Activated CD4-positive, alpha-beta T cell treated with anti-CD3 and anti-CD28 coated beads for 36 hours (primary cell): Measurements from ENCODE around the gene ASPSCR1. TPM values are rescaled to one million over a fixed set of nuclear protein-coding genes. Genes with fewer than 3 reads are reported as not detected.

Experiments
- ATAC-seq: fragments of 200-7000 bp; cut with Tn5 transposase; one replicate; pipeline ENCODE4 v1.10.0; 2021; ENCODE audit warnings: mild to moderate bottlenecking, moderate library complexity
- CTCF ChIA-PET: fragments of 350-600 bp; sonication (Branson Sonifier 250); formaldehyde crosslinking; loops from one replicate; lab custom pipeline; 2021; ENCODE audit warnings: antibody characterized with exemption; lab: Charles Lee
- POLR2A ChIA-PET: fragments of 350-600 bp; sonication (Branson Sonifier 250); formaldehyde crosslinking; loops from one replicate; lab custom pipeline; 2021; ENCODE audit warnings: antibody characterized with exemption, inconsistent platforms; lab: Charles Lee
- DNase-seq: peaks from one replicate; pipeline ENCODE4 v3.0.0-alpha.2; 2020
- H3K27ac Mint-ChIP-seq: one replicate; pipeline ENCODE4 v1.8.0; 2021; ENCODE audit warnings: mixed read lengths
- H3K27me3 Mint-ChIP-seq: one replicate; pipeline ENCODE4 v1.8.0; 2021; ENCODE audit warnings: mixed read lengths
- H3K36me3 Mint-ChIP-seq: one replicate; pipeline ENCODE4 v1.8.0; 2021; ENCODE audit warnings: low read depth, mixed read lengths
- H3K4me1 Mint-ChIP-seq: one replicate; pipeline ENCODE4 v1.8.0; 2021; ENCODE audit warnings: mixed read lengths
- H3K4me3 Mint-ChIP-seq: one replicate; pipeline ENCODE4 v1.8.0; 2021; ENCODE audit warnings: mild to moderate bottlenecking, moderate library complexity, mixed read lengths
- H3K9me3 Mint-ChIP-seq: one replicate; pipeline ENCODE4 v1.8.0; 2021; ENCODE audit warnings: low read depth, mixed read lengths
- intact Hi-C, 2 experiments: fragments of 100-400 bp; cut with DNase I in 1 of 2; cut with micrococcal nuclease in 1 of 2; formaldehyde crosslinking; loops; one replicate each; pipeline versions ENCODE4 v1.14.2 to v1.15.1; 2022 to 2024; cut with DNase I, micrococcal nuclease
- total RNA-seq, 2 experiments: library from RNA; stranded (reverse); gene quantifications; one replicate each; pipeline ENCODE4 v1.2.3, GENCODE V29; 2021

ASPSCR1 gene
- total RNA-seq, 2 experiments from 2014 or later, result 23.3 to 26.5 TPM

DNA sequence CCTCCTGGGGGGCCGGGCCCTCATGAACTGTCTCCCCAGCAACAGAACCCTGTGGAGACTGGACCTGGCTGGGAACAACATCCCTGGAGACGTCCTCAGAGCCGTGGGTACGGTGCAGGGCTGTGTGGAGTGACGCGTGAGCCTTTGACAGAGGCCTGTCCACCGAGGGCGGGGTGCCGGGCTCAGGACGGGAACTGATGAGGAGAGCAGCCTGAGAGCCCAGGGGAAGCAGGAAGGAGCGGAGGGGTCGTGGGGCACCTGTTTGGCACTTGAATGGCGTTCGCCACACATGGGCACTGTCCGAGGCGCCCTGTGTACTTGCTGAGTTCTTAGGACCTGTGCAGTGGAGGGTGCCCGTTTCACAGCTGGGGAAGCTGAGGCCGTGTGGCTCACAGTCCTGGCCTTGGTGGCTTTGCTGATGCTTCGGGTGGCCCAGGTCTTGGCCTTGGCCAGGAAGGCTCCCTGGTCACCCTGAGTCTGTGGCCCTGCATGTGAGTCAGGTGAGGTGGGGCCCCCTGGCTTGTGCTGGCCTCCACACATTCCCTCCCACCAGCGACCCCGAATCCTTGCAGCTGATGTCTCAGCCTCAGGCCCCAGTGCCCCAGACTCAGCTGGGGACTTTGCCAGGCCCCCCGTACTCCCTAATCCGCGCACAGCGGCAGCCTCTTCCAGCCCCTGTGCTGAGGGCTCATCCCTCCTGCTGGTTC, 48.1 kb downstream of the ASPSCR1 start:
- H3K4me1 Mint-ChIP-seq, result peaks cover 17% of the 10 kb centered on the region
- intact Hi-C loops, result no loop called here
- POLR2A ChIA-PET, result interaction anchor here (0.8 to 1.0 kb wide), 2 partner anchors 9 to 73 kb away, joined by 3 read pairs; no protein-coding TSS in a partner anchor

DNA sequence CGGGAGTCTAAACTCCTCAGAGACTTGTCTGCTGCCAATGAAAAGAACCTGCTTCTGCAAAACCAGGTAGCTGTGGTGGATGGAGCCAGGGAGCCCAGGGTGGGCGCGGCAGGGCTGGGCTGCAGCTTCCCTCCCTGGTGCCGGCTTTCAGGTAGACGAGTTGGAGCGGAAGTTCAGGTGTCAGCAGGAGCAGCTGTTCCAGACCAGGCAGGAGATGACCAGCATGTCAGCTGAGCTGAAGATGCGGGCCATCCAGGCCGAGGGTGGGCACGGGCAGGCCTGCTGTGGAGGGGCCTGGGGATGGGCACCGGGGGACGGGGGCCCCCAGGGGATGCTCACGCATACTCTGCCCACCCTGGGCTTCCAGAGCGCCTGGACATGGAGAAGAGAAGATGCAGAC, 50.8 kb downstream of the ASPSCR1 start:
- ATAC-seq (no peak), DNase-seq (no peak)
- intact Hi-C loops, result no loop called here
- no peak overlapping the region for H3K27ac Mint-ChIP-seq
- H3K36me3 Mint-ChIP-seq, result peaks cover 4% of the 10 kb centered on the region
- POLR2A ChIA-PET, result no interaction called here
- H3K4me3 Mint-ChIP-seq, result no peak overlapping the region
- H3K9me3 Mint-ChIP-seq, result no peaks in the 10 kb centered on the region
- CTCF ChIA-PET, result interaction anchor here (0.9 to 1.0 kb wide), 2 partner anchors 9 to 10 kb away, joined by 3 to 5 read pairs; partner anchors contain the start of gene DCXR
- H3K27me3 Mint-ChIP-seq, result no peaks in the 10 kb centered on the region
- H3K4me1 Mint-ChIP-seq, result peaks cover 11% of the 10 kb centered on the region

More for the DNA sequence above, 48.1 kb downstream of the ASPSCR1 start:
- Mint-ChIP-seq H3K36me3 (peaks cover 4% of the 10 kb centered on the region), H3K9me3 (no peaks in the 10 kb centered on the region), H3K4me3 (no peak overlapping the region), H3K27ac (no peak overlapping the region), H3K27me3 (no peaks in the 10 kb centered on the region)
- ATAC-seq, result no peak
- CTCF ChIA-PET, result interaction anchor here (0.8 kb wide), 1 partner anchor 12 kb away, joined by 3 read pairs; the partner anchor contains the start of gene DCXR
- DNase-seq, result no peak

DNA sequence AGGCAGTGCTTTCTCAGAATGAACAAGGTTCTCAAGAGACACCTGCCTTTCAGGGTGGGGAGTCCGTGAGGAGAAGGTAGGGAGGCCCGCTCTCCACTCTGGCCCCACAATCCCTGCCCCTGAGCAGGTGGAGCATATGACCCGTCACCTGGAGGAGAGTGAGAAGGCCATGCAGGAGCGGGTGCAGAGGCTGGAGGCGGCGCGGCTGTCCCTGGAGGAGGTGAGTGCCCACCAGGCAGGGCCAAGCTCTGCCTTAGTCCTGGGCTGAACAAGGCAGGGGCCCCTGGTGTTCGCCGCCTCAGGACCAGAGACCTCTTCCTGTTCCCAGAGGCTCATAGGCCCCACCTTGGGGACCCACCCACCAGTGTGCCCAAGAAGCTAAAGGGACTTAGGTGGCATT, 51.5 kb downstream of the ASPSCR1 start:
- no peak for DNase-seq
- H3K4me3 Mint-ChIP-seq, result no peak overlapping the region
- ChIA-PET POLR2A (no interaction called here), CTCF (interaction anchor here (3.0 to 3.4 kb wide), 2 partner anchors 70 to 125 kb away, joined by 8 to 35 read pairs; no protein-coding TSS in a partner anchor)
- H3K36me3 Mint-ChIP-seq, result peaks cover 4% of the 10 kb centered on the region
- no peaks in the 10 kb centered on the region for H3K9me3 Mint-ChIP-seq
- no peak for ATAC-seq
- H3K27me3 Mint-ChIP-seq, result no peaks in the 10 kb centered on the region
- peaks cover 10% of the 10 kb centered on the region for H3K4me1 Mint-ChIP-seq
- intact Hi-C loops, result no loop called here
- H3K27ac Mint-ChIP-seq, result no peak overlapping the region

DNA sequence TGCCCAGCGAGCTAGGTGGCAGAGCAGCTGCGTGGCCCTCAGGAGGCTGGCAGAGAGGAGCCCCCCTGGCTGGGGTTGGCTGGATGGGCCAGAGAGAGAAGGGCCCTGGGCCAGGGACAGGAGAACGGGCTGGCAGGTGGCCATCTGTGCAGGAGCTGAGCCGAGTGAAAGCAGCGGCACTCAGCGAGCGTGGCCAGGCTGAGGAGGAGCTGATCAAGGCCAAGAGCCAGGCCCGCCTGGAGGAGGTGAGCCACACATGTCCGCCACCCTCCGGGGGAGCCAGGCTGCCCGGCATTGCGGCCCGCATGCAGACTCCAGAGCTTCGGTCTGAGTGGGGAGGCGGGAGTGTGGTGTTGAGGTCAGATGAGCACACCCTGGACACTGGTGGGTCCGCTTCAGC, 52.0 kb downstream of the ASPSCR1 start:
- peaks cover 4% of the 10 kb centered on the region for H3K36me3 Mint-ChIP-seq
- ChIA-PET POLR2A (no interaction called here), CTCF (interaction anchor here (0.8 to 3.4 kb wide), 6 partner anchors 20 to 129 kb away, joined by 3 to 35 read pairs (median 4); partner anchors contain the start of gene DUS1L)
- peak overlapping the region; percentile 6 for H3K4me3 Mint-ChIP-seq
- peaks cover 7% of the 10 kb centered on the region for H3K4me1 Mint-ChIP-seq
- no peaks in the 10 kb centered on the region for H3K9me3 Mint-ChIP-seq
- no peaks in the 10 kb centered on the region for H3K27me3 Mint-ChIP-seq
- no peak for ATAC-seq
- no peak overlapping the region for H3K27ac Mint-ChIP-seq
- no peak for DNase-seq
- intact Hi-C loops, result no loop called here

DNA sequence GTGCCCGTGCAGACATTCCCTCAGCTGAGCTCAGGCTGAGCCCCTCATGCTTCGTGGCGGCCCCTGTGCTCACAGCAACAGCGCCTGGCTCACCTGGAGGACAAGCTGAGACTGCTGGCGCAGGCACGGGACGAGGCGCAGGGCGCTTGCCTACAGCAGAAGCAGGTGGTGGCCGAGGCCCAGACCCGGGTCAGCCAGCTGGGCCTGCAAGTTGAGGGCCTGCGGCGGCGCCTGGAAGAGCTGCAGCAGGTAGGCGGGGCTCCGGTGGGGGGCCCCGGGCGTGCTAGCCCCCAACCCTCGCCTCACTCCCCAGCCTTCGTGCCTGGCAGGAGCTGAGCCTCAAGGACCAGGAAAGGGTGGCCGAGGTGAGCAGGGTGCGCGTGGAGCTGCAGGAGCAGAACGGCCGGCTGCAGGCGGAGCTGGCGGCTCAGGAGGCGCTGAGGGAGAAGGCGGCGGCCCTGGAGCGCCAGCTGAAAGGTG, 52.6 kb downstream of the ASPSCR1 start:
- ATAC-seq, result no peak
- no peaks in the 10 kb centered on the region for H3K27me3 Mint-ChIP-seq

DNA sequence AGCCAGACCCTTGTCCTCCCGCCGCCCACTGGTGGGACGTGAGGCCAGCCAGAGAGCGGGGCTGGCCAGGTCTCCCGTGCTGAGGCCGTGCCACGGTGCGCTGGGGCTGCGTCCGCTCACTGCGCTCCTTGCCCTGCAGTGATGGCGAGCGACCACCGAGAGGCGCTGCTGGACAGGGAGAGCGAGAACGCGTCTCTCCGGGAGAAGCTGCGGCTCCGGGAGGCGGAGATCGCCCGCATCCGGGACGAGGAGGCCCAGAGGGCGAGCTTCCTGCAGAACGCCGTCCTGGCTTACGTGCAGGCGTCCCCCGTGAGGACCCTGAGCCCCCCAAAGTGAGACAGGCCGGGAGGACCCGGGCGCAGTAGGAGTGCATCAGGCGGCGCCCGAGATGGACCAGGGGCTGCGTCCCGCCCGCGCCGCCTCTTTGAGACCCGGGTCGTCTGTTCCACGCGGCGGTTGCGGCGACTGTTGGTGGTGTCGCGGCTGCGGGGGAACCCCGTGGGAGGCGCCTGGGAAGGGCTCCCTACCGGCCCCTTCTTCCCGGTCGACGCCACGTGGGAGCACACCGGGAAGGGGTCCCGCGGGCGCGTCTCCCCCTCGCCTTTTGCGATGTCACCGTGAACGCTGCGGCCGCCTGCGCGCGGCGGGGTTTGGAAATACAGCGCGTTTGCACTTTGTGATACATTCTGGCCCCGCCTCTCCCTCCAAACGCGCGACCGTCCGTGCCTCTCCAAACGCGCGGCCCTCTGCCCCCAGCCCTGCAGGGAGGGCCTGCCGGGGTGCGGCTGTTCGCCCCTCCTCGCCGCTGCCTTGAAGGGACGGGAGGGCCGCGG, 53.3 kb downstream of the ASPSCR1 start:
- Mint-ChIP-seq H3K4me3 (peak overlapping the region; percentile 67), H3K4me1 (peaks cover 13% of the 10 kb centered on the region), H3K27me3 (no peaks in the 10 kb centered on the region), H3K9me3 (no peaks in the 10 kb centered on the region), H3K27ac (no peak overlapping the region), H3K36me3 (peaks cover 11% of the 10 kb centered on the region)
- ChIA-PET CTCF (interaction anchor here (0.6 to 3.4 kb wide), 26 partner anchors 10 to 384 kb away, joined by 3 to 35 read pairs (median 3); partner anchors contain the start of genes DUS1L, FASN, MAFG and PYCR1), POLR2A (interaction anchor here (0.6 kb wide), 1 partner anchor 537 kb away, joined by 6 read pairs; no protein-coding TSS in a partner anchor)
- DNase-seq (peak; percentile 92), ATAC-seq (peak; percentile 79)
- intact Hi-C loops, result loop anchor here (1.0 to 10.0 kb wide), 8 partner anchors 7 to 467 kb away; partner anchors contain the start of genes FASN (in 2 of the 2), LRRC45 (in 2 of the 2), ALYREF (in 1 of the 2) and ANAPC11 (in 1 of the 2)

More for the DNA sequence above, 52.6 kb downstream of the ASPSCR1 start:
- Mint-ChIP-seq H3K4me1 (peaks cover 7% of the 10 kb centered on the region), H3K27ac (no peak overlapping the region), H3K4me3 (no peak overlapping the region), H3K9me3 (no peaks in the 10 kb centered on the region), H3K36me3 (peaks cover 4% of the 10 kb centered on the region)
- DNase-seq, result no peak
- ChIA-PET POLR2A (no interaction called here), CTCF (interaction anchor here (0.6 to 3.4 kb wide), 20 partner anchors 9 to 206 kb away, joined by 3 to 35 read pairs (median 3); partner anchors contain the start of genes DUS1L and MAFG)
- intact Hi-C loops, result loop anchor here (1.0 to 10.0 kb wide), 6 partner anchors 68 to 467 kb away; partner anchors contain the start of gene FASN (in 2 of the 2)

DNA sequence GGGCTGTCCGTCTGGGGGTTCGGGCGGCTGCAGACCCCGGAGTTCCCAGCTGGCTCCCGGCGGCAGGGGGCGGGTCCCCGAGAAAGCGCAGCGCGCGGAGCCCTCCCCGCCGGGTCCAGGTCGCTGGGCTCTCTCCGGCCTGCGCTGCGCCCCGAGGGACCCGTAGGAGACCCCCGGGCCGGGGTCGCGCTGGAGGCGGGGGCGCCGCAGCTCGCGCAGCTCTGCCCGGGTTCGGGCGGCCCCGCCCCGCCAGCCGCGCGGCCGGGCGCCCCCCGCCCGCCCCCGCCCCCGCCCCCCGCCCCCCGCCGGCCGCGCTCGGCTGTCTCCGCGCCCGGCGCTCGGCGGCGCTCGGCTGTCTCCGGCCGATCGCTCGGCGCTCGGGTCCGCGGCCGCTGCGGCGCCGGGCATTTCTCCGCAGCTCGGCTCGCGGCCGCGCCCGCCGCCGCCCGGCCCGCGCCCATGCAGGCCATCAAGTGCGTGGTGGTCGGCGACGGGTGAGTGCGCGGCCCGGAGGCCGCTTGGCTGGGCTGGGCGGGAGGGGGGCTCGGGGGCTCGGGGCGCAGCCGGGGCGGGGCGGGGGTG, 54.0 kb downstream of the ASPSCR1 start, which contains the start of gene RAC3:
RAC3 (plus strand) TSS at position 376 of the 582 bp plus-strand sequence; CDS start at position 460, 84 bp downstream.
- ChIA-PET POLR2A (no interaction called here), CTCF (interaction anchor here (0.9 to 3.4 kb wide), 5 partner anchors 34 to 126 kb away, joined by 4 to 35 read pairs (median 6); partner anchors contain the start of genes DUS1L and FASN)
- intact Hi-C loops, result loop anchor here (1.0 to 10.0 kb wide), 5 partner anchors 8 to 466 kb away; partner anchors contain the start of genes LRRC45 (in 2 of the 2), ALYREF (in 1 of the 2), ANAPC11 (in 1 of the 2) and FASN (in 1 of the 2)
- no peaks in the 10 kb centered on the region for H3K9me3 Mint-ChIP-seq
- ATAC-seq (peak; percentile 54), DNase-seq (peak; percentile 46)
- peak within 1 kb of the TSS; percentile 67 for H3K4me3 Mint-ChIP-seq
- H3K27ac Mint-ChIP-seq, result no peak within 1 kb of the TSS
- H3K4me1 Mint-ChIP-seq, result peaks cover 18% of the 10 kb centered on the region
- no peaks in the 10 kb centered on the region for H3K27me3 Mint-ChIP-seq
- H3K36me3 Mint-ChIP-seq, result peaks cover 11% of the 10 kb centered on the region

DNA sequence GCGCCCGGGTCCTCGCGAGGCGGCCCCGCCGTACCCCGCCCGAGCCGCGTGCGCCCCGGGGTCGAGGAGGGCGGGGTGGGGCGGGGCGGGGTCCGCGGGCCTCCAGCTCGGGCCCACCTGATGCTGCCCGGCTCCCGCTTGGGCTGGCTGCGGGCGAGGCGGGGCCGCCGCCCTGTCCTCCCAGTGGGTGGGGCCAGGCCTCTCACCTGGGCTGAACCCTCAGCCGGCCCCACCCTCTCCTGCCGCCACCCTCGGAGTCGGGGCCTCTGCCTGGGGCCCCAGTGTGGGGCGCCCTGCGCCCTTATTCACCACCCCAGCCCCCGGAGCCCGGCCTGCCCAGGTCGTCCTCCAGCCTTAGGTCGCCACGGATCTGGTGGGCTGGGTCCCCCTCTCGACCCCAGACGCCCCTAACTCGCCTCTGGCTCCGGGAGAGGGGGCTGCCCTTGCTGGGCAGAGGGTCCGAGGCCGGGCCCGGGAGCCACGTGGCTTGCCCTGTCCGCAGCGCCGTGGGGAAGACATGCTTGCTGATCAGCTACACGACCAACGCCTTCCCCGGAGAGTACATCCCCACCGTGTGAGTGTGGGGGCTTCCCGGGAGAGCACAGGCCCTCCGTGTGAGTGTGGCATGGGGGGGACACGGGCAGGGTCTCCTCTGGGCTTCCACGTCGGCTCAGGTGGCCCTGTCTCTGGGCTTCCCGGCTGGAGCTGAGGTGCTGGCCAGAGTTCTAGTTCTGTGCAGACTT, 54.6 kb downstream of the ASPSCR1 start:
- ChIA-PET CTCF (interaction anchor here (1.4 to 3.4 kb wide), 2 partner anchors 66 to 122 kb away, joined by 4 to 35 read pairs; partner anchors contain the start of gene FASN), POLR2A (no interaction called here)
- DNase-seq, result peak; percentile 74
- Mint-ChIP-seq H3K27ac (no peak overlapping the region), H3K9me3 (no peaks in the 10 kb centered on the region), H3K36me3 (peaks cover 11% of the 10 kb centered on the region), H3K4me1 (peaks cover 18% of the 10 kb centered on the region), H3K4me3 (peak overlapping the region; percentile 43), H3K27me3 (no peaks in the 10 kb centered on the region)
- intact Hi-C loops, result loop anchor here (1.0 to 10.0 kb wide), 5 partner anchors 9 to 465 kb away; partner anchors contain the start of genes LRRC45 (in 2 of the 2), ALYREF (in 1 of the 2), ANAPC11 (in 1 of the 2) and FASN (in 1 of the 2)
- peak; percentile 54 for ATAC-seq

DNA sequence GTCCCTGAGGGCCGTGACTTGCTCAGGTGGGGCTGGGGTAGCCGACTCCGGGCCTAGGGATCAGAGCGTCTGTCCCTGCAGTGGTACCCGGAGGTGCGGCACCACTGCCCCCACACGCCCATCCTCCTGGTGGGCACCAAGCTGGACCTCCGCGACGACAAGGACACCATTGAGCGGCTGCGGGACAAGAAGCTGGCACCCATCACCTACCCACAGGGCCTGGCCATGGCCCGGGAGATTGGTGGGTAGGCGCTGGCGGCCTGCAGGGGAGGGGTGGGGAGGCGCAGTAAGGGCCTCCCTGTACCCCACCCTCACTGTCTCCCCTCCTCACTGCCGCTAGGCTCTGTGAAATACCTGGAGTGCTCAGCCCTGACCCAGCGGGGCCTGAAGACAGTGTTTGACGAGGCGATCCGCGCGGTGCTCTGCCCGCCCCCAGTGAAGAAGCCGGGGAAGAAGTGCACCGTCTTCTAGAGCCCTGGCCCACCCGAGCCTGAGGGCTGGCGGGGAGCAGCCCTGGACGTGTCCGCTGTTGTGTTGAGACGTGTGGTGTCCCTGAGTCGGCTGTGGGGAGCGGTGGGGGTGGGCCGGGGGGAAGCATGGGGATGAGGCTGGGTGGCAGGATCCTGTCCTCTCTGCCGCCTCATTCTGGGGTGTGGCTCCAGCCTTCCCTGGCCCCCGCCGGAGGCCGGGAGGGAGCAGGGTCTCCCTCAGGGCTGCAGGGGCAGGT, 56.1 kb downstream of the ASPSCR1 start:
- Mint-ChIP-seq H3K36me3 (peaks cover 11% of the 10 kb centered on the region), H3K27ac (no peak overlapping the region), H3K4me3 (peak overlapping the region; percentile 41), H3K27me3 (no peaks in the 10 kb centered on the region), H3K4me1 (peaks cover 22% of the 10 kb centered on the region), H3K9me3 (no peaks in the 10 kb centered on the region)
- ATAC-seq (no peak), DNase-seq (no peak)
- ChIA-PET POLR2A (no interaction called here), CTCF (interaction anchor here (0.7 kb wide), 1 partner anchor 71 kb away, joined by 3 read pairs; no protein-coding TSS in a partner anchor)
- intact Hi-C loops, result loop anchor here in 1 of 2 experiments (5.0 to 10.0 kb wide), 2 partner anchors 291 to 464 kb away; no protein-coding TSS in a partner anchor
